GM12892 (cell line): ENCODE measurements around the gene ESF1.

ENCODE experiments used
- DNase-seq: peaks from one replicate; pipeline ENCODE4 v3.0.0; 2011; ENCODE audit not compliant: insufficient read length
- FAIRE-seq: peaks from 2 replicates; lab custom pipeline; 2011; peaks lifted over from hg19 to GRCh38; lab: Jason Lieb, UNC
- POLR2A ChIP-seq: IDR thresholded peaks from 2 replicates; pipeline ENCODE4 v1.6.1; 2011; ENCODE audit warnings: low read depth, low read length, control low read depth
- POLR2AphosphoS5 ChIP-seq: IDR thresholded peaks from 2 replicates; pipeline ENCODE4 v1.6.1; 2011; ENCODE audit warnings: low read depth, low read length, control low read depth
- TAF1 ChIP-seq: IDR thresholded peaks from 2 replicates; pipeline ENCODE4 v1.6.1; 2011; ENCODE audit warnings: low read depth, mild to moderate bottlenecking, control low read depth, low read length, borderline replicate concordance

ESF1 gene

DNA sequence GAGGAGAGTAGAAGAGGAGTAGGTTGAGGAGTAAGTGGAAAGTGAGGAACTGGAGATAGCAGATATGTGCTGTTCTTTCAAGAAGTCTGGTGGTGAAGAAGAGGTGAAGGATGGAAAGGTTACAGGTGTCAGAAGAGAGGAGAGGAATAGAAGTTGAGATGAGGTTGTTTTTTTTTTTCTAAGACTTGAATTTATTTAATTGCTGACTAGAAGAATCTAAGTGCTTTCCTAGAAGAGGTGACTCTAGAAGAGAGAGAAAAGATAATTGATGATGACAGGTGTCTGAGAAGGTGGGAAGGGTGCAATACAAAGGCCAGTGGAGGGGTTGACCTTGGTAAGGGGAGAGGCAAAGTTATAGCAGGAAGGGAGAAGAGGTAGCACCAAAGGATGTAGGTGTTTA, 25.7 kb upstream of the ESF1 start:
- no peak for DNase-seq
- no peak for FAIRE-seq

DNA sequence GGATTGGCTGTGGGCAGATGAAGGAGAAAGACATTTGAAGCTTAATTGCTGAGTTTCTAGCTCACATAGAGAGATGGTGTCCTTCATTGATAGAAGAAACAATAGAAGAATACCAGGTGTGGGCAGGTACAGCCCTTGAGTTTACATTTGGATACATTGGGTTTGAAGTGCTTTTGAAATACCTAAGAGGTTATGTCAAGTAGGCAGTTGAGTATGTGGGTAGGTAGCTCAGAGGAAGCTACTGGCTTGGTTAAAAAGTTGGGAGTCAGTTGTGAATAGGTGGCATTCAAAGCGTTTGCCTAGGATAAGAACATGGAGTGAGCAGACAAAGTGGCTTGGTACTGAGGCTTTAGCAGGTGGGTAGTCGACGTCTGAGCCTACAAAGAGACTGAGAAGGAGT, 25.1 kb upstream of the ESF1 start:
- TF ChIP-seq TAF1 (no peak), POLR2AphosphoS5 (no peak), POLR2A (no peak)
- FAIRE-seq (no peak), DNase-seq (no peak)

More for the DNA sequence above, 25.7 kb upstream of the ESF1 start:
- TF ChIP-seq POLR2AphosphoS5 (no peak), TAF1 (no peak), POLR2A (no peak)

DNA sequence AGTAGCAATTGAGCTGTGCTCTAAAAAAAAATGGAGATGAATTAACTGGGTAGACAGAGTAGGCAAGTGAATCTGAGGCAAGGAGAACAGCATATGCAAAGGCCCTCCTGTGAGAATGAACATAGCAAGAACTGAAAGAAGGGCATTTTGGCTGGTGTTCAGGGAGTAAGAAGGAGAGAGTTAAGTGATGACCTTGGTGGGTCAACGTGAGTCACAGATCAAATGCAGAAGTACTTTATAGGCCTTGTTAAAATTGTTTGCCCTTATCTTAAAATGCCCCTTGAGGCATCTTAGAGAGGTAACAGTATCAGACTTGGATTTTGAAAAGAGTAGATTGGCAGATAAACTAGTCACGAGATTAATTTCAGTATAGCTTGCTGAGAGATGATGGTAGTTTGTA, 24.7 kb upstream of the ESF1 start:
- no peak for TF ChIP-seq POLR2AphosphoS5
- TF ChIP-seq TAF1, result no peak
- TF ChIP-seq POLR2A, result no peak
- no peak for FAIRE-seq

DNA sequence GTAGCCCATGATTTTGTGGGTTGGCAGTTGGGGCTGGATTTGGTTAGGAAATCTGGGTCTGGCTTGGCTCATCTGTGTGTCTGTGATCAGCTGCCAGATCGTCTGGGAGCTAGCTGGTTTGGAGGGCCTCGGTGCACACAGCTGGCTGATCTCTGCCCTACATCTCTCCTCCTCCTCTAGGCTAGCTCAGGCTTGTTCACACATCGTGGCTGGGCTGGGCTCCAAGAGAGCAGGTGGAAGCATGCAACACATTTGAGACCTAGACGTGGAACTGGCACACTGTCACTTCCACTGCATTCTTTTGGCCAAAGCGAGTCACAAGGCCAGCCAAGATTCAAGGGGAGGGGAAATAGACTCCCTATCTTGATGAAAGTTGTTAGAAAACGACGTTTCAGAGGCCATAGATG, 16.0 kb upstream of the ESF1 start:
- DNase-seq (no peak), FAIRE-seq (no peak)
- no peak for TF ChIP-seq TAF1
- TF ChIP-seq POLR2AphosphoS5, result no peak
- no peak for TF ChIP-seq POLR2A

More for the DNA sequence above, 24.7 kb upstream of the ESF1 start:
- no peak for DNase-seq

DNA sequence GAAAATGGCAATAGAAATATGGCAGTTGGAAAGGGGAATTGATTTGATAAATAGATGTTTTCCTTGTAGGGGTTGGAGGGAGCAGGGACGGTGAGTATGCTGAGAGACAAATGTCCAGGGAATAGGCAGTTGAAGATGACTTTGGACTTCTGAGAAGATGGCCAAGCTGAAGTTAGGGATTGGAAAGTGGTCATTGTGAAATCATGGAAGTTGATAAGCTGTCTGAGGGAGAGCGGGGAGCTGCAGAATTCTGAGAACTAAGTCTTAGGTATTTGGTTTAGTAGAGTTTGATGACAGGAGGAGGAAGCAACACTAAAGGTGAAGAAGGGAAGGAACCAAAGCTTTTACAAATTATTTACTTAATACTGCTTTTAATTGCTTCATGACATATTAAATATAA, 15.3 kb upstream of the ESF1 start:
- DNase-seq (no peak), FAIRE-seq (no peak)
- no peak for TF ChIP-seq POLR2AphosphoS5
- no peak for TF ChIP-seq TAF1
- no peak for TF ChIP-seq POLR2A

DNA sequence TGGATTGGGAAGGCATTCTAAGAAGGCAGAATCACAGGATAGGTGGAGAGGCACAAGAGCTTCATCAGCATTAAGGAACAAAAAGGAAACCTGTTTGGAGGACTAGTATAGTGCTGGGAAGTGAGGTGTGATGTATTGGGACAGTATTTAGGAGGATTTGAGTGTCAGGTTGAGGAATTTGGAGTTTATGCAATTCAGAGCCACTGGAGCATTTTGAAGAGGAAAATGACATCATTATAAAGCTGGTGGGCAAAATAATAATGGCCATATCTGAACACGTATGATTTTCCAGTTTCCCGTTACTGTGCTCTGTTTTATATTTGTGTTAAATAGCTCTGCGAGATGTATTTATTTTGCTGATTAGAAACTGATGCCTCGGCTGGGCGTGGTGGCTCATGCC, 14.3 kb upstream of the ESF1 start:
- TF ChIP-seq TAF1 (no peak), POLR2AphosphoS5 (no peak), POLR2A (no peak)
- FAIRE-seq (no peak), DNase-seq (no peak)

DNA sequence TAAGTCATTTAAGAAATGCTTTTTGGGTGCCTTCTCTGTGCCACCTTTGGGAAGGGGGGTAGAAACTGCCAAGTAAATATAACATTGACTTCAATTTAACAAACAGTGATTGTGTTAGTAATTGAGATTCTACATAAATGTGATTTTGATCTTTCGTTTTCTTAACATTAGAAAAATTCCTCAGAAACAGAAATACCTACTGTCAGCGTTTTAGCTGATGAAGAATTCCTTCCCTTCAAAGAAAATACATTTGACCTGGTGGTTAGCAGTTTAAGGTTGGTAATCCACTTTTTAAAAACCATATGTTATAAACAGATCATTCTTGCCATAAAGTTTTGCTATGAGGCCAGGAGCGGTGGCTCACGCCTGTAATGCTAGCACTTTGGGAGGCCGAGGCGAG, 9.9 kb upstream of the ESF1 start:
- DNase-seq, result no peak
- FAIRE-seq, result no peak
- TF ChIP-seq POLR2AphosphoS5 (no peak), POLR2A (no peak), TAF1 (no peak)

DNA sequence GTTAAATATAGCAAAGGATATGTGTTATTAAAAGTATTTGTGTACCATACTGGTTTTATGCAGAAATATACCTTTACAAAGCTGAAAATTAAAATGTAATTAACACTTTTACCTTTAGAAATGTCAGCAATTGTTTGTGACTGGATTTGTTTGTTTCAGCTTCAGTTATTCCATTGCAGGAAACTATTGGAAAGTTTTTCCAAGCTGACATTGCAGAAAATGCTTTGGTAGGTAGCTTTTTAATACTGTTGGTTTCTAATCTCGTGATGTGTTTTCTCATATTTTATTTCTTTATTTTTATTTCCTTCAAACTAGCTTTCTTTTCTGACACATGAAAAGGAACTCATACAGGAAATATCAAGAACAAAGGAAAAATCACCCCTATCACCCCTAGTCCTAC, 8.3 kb upstream of the ESF1 start:
- DNase-seq, result no peak
- TF ChIP-seq TAF1, result no peak
- TF ChIP-seq POLR2AphosphoS5, result no peak
- no peak for TF ChIP-seq POLR2A
- FAIRE-seq, result no peak

DNA sequence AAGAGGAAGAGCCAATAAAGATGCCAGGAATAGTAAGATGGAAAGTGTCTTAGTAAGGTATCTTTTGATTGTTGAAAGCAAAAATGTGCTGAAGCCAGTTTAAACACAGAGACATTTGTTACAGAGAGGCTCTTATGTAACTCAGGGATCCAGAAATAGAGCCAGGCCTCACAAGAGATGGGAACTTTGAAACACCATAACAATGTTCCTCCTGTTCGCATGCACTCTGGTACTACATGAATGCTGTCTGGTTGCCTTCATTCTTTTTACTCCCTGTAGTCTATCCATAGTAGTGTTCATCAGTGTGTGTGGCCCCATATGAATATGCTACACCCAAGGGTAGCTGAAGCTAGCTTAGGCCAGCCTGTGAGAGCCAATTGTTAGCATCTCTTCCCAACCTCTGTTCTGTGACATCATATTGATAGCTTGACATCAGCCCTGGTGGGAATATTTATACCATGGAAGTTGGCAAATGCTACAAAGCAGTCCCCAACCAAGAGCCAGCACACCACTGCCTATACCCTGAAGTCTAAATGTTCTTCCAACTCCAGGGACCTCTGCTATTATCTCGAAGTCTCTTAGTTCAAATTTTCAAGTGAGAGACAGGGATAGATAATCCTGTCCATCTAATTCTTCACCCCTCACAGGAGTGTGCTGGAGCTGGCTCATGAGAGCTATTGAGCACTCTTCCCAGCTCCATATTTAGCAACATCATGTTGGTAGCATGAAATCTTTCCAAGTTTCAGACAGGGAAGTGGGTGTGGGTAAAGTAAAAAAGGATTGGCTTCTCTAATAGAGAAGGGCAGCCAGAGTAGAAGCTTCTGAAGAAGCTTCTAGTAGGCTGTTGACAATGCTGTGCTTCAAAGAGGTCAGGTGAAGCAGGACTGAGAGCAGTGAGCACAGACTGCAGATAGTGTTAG, 7.1 kb upstream of the ESF1 start:
- no peak for FAIRE-seq
- TF ChIP-seq TAF1 (no peak), POLR2A (no peak), POLR2AphosphoS5 (no peak)
- DNase-seq, result no peak

DNA sequence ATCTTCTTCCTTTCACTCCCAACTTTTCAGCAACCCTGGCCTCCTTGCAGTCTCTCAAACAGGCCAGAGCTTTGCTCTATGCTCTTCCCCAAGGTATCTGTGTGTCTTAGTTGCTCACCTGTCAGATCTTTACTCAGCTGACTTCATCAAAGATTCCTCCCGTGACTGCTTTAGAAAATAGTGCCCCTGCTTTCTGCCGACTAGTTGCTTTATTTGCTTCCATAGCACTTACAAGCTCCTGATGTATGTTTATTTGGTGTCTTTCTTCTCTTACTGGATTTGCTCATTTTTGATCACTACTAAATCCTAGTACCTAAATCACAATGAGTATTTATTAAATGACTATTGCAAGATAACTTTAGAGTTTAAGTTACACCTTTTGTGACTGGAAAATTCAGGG, 6.0 kb upstream of the ESF1 start:
- FAIRE-seq (no peak), DNase-seq (no peak)
- no peak for TF ChIP-seq TAF1
- no peak for TF ChIP-seq POLR2A
- TF ChIP-seq POLR2AphosphoS5, result no peak

DNA sequence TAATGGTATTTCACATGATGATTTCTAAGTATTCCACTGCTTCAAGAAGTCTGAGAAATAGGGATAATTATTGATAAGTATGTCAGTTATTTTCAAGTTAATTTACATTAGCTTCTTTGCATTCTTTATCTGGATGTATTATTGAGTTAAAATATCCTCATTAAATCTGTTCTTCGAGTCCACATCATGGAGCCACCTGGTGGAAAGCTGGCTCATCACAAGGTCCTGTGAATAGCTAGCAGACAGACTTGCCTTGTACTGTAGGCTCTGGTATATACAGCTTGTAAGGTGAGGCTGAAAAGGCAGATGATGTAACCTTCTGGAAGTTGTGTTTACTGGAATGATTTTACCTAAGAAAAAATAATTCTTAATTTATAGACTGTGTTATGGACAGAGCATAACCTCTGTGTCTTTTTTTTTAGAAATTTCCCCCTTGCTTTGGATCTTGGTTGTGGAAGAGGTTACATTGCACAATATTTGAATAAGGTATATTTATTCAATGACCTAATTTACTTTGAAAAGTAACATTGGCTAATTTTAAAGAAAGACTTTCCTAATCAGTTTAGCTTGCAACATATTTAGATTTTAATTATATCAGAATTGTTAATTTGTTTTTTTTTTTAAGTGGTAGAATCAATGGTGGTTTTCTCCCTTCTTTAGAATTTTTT, 3.6 kb upstream of the ESF1 start:
- peak; percentile 13 for DNase-seq
- FAIRE-seq, result peak; percentile 5
- TF ChIP-seq POLR2AphosphoS5 (no peak), TAF1 (no peak), POLR2A (no peak)
